ENCODE measurements around the gene AK8.

The AK8 gene

GRCh38 chr9:132887181-132888120 is 9.4 kb upstream of the AK8 start:
- DNase-seq: no peak

GRCh38 chr9:132886334-132886725 is 8.2 kb upstream of the AK8 start:
- no peak for DNase-seq

GRCh38 chr9:132885720-132886333 is 7.7 kb upstream of the AK8 start:
- no peak for DNase-seq

GRCh38 chr9:132883349-132884294 is 5.5 kb upstream of the AK8 start:
- DNase-seq: no peak

- no peak for DNase-seq
Observed at GRCh38 chr9:132882616-132883015, 4.5 kb upstream of the AK8 start.

GRCh38 chr9:132881826-132882225 is 3.7 kb upstream of the AK8 start:
- DNase-seq: no peak

GRCh38 chr9:132880324-132880661 is 2.2 kb upstream of the AK8 start:
- no peak for DNase-seq

GRCh38 chr9:132879457-132880323 is 1.6 kb upstream of the AK8 start:
- DNase-seq: no peak

- peak; percentile 9 to 20 for DNase-seq
Observed at GRCh38 chr9:132878695-132879456, 792 bp upstream of the AK8 start, which contains the start of gene SPACA9. TSS of gene SPACA9 (plus strand) at chr9:132878898. CDS start at chr9:132883948, 5,050 bp downstream.

GRCh38 chr9:132877458-132877823 is 643 bp downstream of the AK8 start:
- DNase-seq: no peak

GRCh38 chr9:132876849-132877248 is 1.2 kb downstream of the AK8 start:
- DNase-seq: no peak

- DNase-seq: no peak
Observed at GRCh38 chr9:132875159-132875558, 2.9 kb downstream of the AK8 start.

- no peak for DNase-seq
Observed at GRCh38 chr9:132873403-132873802, 4.7 kb downstream of the AK8 start.

GRCh38 chr9:132869266-132869665 is 8.8 kb downstream of the AK8 start:
- DNase-seq: no peak

GRCh38 chr9:132866898-132867297 is 11.2 kb downstream of the AK8 start:
- DNase-seq: no peak

GRCh38 chr9:132864691-132865090 is 13.4 kb downstream of the AK8 start:
- no peak for DNase-seq

- DNase-seq: no peak
Observed at GRCh38 chr9:132864277-132864676, 13.8 kb downstream of the AK8 start.

- DNase-seq: no peak
Observed at GRCh38 chr9:132863096-132863495, 15.0 kb downstream of the AK8 start.

GRCh38 chr9:132862533-132862932 is 15.6 kb downstream of the AK8 start:
- no peak for DNase-seq

- no peak for DNase-seq
Observed at GRCh38 chr9:132861666-132862065, 16.4 kb downstream of the AK8 start.

GRCh38 chr9:132858751-132859150 is 19.3 kb downstream of the AK8 start:
- no peak for DNase-seq

Measured in activated CD4-positive, alpha-beta T cell treated with anti-CD3 and anti-CD28 coated beads for 4 hours (primary cell).